Measurements from ENCODE around the gene SPTB. TPM values are rescaled to one million over a fixed set of nuclear protein-coding genes. Genes with fewer than 3 reads are reported as not detected.
A peak's percentile ranks its signal among the peaks of the same experiment; 100 is the strongest.

SPTB gene
- total RNA-seq, 4 donors from 2014 or later: 1.1 to 3.5 (median 1.4) TPM

- ATAC-seq (ENCODE audit: low FRiP score) (no peak), DNase-seq (ENCODE audit: low spot score) (no peak)
- TF ChIP-seq, protein P1, sequence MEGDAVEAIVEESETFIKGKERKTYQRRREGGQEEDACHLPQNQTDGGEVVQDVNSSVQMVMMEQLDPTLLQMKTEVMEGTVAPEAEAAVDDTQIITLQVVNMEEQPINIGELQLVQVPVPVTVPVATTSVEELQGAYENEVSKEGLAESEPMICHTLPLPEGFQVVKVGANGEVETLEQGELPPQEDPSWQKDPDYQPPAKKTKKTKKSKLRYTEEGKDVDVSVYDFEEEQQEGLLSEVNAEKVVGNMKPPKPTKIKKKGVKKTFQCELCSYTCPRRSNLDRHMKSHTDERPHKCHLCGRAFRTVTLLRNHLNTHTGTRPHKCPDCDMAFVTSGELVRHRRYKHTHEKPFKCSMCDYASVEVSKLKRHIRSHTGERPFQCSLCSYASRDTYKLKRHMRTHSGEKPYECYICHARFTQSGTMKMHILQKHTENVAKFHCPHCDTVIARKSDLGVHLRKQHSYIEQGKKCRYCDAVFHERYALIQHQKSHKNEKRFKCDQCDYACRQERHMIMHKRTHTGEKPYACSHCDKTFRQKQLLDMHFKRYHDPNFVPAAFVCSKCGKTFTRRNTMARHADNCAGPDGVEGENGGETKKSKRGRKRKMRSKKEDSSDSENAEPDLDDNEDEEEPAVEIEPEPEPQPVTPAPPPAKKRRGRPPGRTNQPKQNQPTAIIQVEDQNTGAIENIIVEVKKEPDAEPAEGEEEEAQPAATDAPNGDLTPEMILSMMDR (IDR thresholded peaks at IDR 0.05): no peak
Measured at GRCh38 chr14:64844969-64845536, 34.7 kb downstream of the SPTB start.

DNA sequence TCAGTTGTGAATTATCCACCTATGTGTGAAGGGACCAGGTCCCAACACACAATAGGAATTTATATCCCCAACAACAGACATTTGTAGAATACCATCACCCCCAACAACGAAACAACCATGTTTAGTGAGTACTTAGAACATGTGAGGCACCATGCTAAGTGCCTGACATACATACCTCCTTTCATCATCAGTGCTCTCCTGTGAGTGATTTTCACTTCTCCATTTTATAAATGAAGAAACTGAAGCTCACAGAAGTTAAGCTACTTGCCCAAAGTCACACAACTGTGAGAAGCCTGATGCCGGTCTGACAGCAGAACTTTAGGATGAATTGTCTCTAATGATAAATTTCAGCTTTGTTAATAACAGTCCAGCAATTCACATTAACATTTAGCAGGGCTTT is 35.4 kb downstream of the SPTB start:
- DNase-seq (ENCODE audit: low spot score) (no peak), ATAC-seq (ENCODE audit: low FRiP score) (no peak)
- TF ChIP-seq, protein P1 (IDR thresholded peaks at IDR 0.05): no peak

GRCh38 chr14:64843548-64843947 is 36.2 kb downstream of the SPTB start:
- TF ChIP-seq, protein P1 (IDR thresholded peaks at IDR 0.05): no peak
- no peak for DNase-seq (ENCODE audit: low spot score)
- no peak for ATAC-seq (ENCODE audit: low FRiP score)

GRCh38 chr14:64841772-64842750 is 37.6 kb downstream of the SPTB start:
- DNase-seq (ENCODE audit: low spot score): no peak
- TF ChIP-seq, protein P1 (IDR thresholded peaks at IDR 0.05): no peak
- ATAC-seq (ENCODE audit: low FRiP score): no peak

- ATAC-seq (ENCODE audit: low FRiP score) (peak; percentile 87), DNase-seq (ENCODE audit: low spot score) (no peak)
- TF ChIP-seq, protein P1 (IDR thresholded peaks at IDR 0.05): no peak
Measured at GRCh38 chr14:64841121-64841651, 38.5 kb downstream of the SPTB start.

DNA sequence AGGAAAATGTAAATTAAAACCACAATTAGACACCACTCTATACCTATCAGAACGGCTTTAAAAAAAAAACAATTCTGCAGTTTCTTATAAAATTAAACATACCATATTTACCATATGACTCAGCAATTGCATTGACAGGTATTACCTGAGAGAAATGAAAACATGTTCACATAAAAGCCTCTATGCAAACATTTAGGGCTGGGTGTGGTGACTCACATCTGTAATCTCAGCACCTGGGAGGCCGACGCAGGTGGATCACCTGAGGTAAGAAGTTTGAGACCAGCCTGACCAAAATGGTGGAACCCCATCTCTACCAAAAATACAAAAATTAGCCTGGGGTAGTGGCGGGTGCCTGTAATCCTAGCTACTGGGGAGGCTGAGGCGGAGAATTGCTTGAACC is 41.1 kb downstream of the SPTB start:
- TF ChIP-seq, protein P1 (IDR thresholded peaks at IDR 0.05): no peak
- ATAC-seq (ENCODE audit: low FRiP score): no peak
- no peak for DNase-seq (ENCODE audit: low spot score)

All from omental fat pad (tissue), 4 donors.